ENCODE measurements around the gene SUMO3.

SUMO3 gene

GRCh38 chr21:44815225-44815624 lies 2.6 kb downstream of the SUMO3 start:
- Histone ChIP-seq H3K36me3 (peaks cover 7% of the 10 kb centered on the region), H3K27me3 (no peaks in the 10 kb centered on the region), H3K4me3 (ENCODE audit: low read depth, low read length) (no peak overlapping the region), H3K4me1 (no peaks in the 10 kb centered on the region), H3K9me3 (peaks cover 3% of the 10 kb centered on the region; the same call in 1 of the 2 replicates)
- no peak for DNase-seq
- TF ChIP-seq CTCF (IDR thresholded peaks at IDR 0.05; ENCODE audit: low read depth, low read length): no peak

GRCh38 chr21:44814498-44815023 lies 3.3 kb downstream of the SUMO3 start:
- Histone ChIP-seq H3K27me3 (no peaks in the 10 kb centered on the region), H3K9me3 (peaks cover 3% of the 10 kb centered on the region; the same call in 1 of the 2 replicates), H3K4me1 (no peaks in the 10 kb centered on the region), H3K4me3 (ENCODE audit: low read depth, low read length) (no peak overlapping the region), H3K36me3 (peaks cover 12% of the 10 kb centered on the region)
- no peak for TF ChIP-seq CTCF (IDR thresholded peaks at IDR 0.05; ENCODE audit: low read depth, low read length)
- no peak for DNase-seq

GRCh38 chr21:44813727-44814126 lies 4.1 kb downstream of the SUMO3 start:
- no peak for TF ChIP-seq CTCF (IDR thresholded peaks at IDR 0.05; ENCODE audit: low read depth, low read length)
- no peaks in the 10 kb centered on the region for H3K4me1 ChIP-seq
- peaks cover under 1% of the 10 kb centered on the region; the same call in 1 of the 2 replicates for H3K9me3 ChIP-seq
- no peak for DNase-seq
- no peaks in the 10 kb centered on the region for H3K27me3 ChIP-seq
- no peak overlapping the region for H3K4me3 ChIP-seq (ENCODE audit: low read depth, low read length)
- H3K36me3 ChIP-seq: peaks cover 20% of the 10 kb centered on the region

- peaks cover 22% of the 10 kb centered on the region for H3K36me3 ChIP-seq
- H3K9me3 ChIP-seq: no peaks in the 10 kb centered on the region
- H3K4me1 ChIP-seq: no peaks in the 10 kb centered on the region
- no peaks in the 10 kb centered on the region for H3K27me3 ChIP-seq
- no peak overlapping the region for H3K4me3 ChIP-seq (ENCODE audit: low read depth, low read length)
- no peak for DNase-seq
- TF ChIP-seq CTCF (IDR thresholded peaks at IDR 0.05; ENCODE audit: low read depth, low read length): no peak
These were observed 4.7 kb downstream of the SUMO3 start for GRCh38 chr21:44813149-44813548.

GRCh38 chr21:44812640-44813039 lies 5.2 kb downstream of the SUMO3 start:
- Histone ChIP-seq H3K9me3 (no peaks in the 10 kb centered on the region), H3K36me3 (peaks cover 22% of the 10 kb centered on the region), H3K4me1 (no peaks in the 10 kb centered on the region), H3K27me3 (no peaks in the 10 kb centered on the region), H3K4me3 (ENCODE audit: low read depth, low read length) (no peak overlapping the region)
- no peak for TF ChIP-seq CTCF (IDR thresholded peaks at IDR 0.05; ENCODE audit: low read depth, low read length)
- no peak for DNase-seq

GRCh38 chr21:44810779-44811178 lies 7.1 kb downstream of the SUMO3 start:
- peaks cover 33% of the 10 kb centered on the region for H3K36me3 ChIP-seq
- no peaks in the 10 kb centered on the region for H3K27me3 ChIP-seq
- no peak for DNase-seq
- H3K4me1 ChIP-seq: peaks cover under 1% of the 10 kb centered on the region; the same call in 1 of the 2 replicates
- no peak for TF ChIP-seq CTCF (IDR thresholded peaks at IDR 0.05; ENCODE audit: low read depth, low read length)
- H3K9me3 ChIP-seq: no peaks in the 10 kb centered on the region
- H3K4me3 ChIP-seq (ENCODE audit: low read depth, low read length): no peak overlapping the region
